HCT116 (cell line): Measurements from ENCODE around the gene ZNF12. TPM values are rescaled to one million over a fixed set of nuclear protein-coding genes. Genes with fewer than 3 reads are reported as not detected.
"Not testable (repeated sequence)": the region's sequence is repeated elsewhere in the genome, so short reads cannot be mapped to it uniquely, and the experiment has no call there.

ENCODE experiments used
- ATAC-seq: fragments of 200-7000 bp; cut with Tn5 transposase; 2 replicates; pipeline ENCODE4 v1.9.1; 2020; ENCODE audit warnings: mild to moderate bottlenecking, moderate library complexity
- BruUV-seq: library from RNA; stranded (reverse); fragments of 400-500 nt; replicated peaks from 2 replicates; lab custom pipeline; 2021; lab: Mats Ljungman, UMichigan
- CTCF ChIA-PET: fragments of 300-600 bp; sonication (Branson Sonifier 250); formaldehyde crosslinking; loops from one replicate; lab custom pipeline; 2021; ENCODE audit warnings: antibody characterized with exemption; lab: Charles Lee
- POLR2A ChIA-PET: fragments of 300-600, 350-600 bp; sonication (Branson Sonifier 250); formaldehyde crosslinking; loops from one replicate; lab custom pipeline; 2021; ENCODE audit warnings: antibody characterized with exemption; lab: Charles Lee
- RAD21 ChIA-PET, 2 experiments: fragments of 300-600 bp; sonication (Branson Sonifier 250); formaldehyde crosslinking; loops; one replicate each; lab custom pipeline; 2023; ENCODE audit warnings: low total read pairs in 2 of 2; ENCODE audit not compliant: uncharacterized antibody in 2 of 2, unreplicated experiment in 2 of 2, low non-redundant PET in 1 of 2; lab: Charles Lee
- DNase-seq: peaks from one replicate; pipeline ENCODE4 v3.0.0-alpha.2; 2010; ENCODE audit warnings: low read depth, low spot score
- H2AFZ ChIP-seq: fragments of 200-600 bp; shearing (Covaris generic), sonication (generic); 2 replicates; pipeline ENCODE4 v1.6.1; 2017; ENCODE audit warnings: low read depth, mixed run types, mixed read lengths, antibody characterized with exemption, low read length; ENCODE audit not compliant: poor library complexity, severe bottlenecking
- H3K27ac ChIP-seq: 2 replicates; pipeline ENCODE4 v1.5.1; 2012; ENCODE audit warnings: low read depth, low read length
- H3K27me3 ChIP-seq: fragments of 200-600 bp; sonication (generic); 2 replicates; pipeline ENCODE4 v1.6.1; 2016; ENCODE audit warnings: mixed run types, low read length, mixed read lengths; ENCODE audit not compliant: insufficient read depth
- H3K36me3 ChIP-seq, 2 experiments: fragments of 200-500 bp in 1 of 2; fragments of 200-600 bp in 1 of 2; sonication (Bioruptor generic) in 1 of 2; sonication (generic) in 1 of 2; 2 replicates each; pipeline versions ENCODE4 v1.5.1 to v1.6.1; 2014 to 2016; ENCODE audit warnings: low read length in 2 of 2, inconsistent platforms in 1 of 2, mixed read lengths in 1 of 2, mixed run types in 1 of 2; ENCODE audit not compliant: insufficient read depth in 2 of 2, control insufficient read depth in 1 of 2
- H3K4me1 ChIP-seq, 2 experiments: fragments of 200-600 bp in 1 of 2; sonication (generic) in 1 of 2; 2 replicates each; pipeline versions ENCODE4 v1.5.1 to v1.6.1; 2012 to 2017; ENCODE audit warnings: low read length in 2 of 2, inconsistent platforms in 1 of 2, mild to moderate bottlenecking in 1 of 2, mixed read lengths in 1 of 2, mixed run types in 1 of 2, moderate library complexity in 1 of 2; ENCODE audit not compliant: insufficient read depth in 2 of 2, control insufficient read depth in 1 of 2
- H3K4me2 ChIP-seq: fragments of 200-600 bp; sonication (generic); 2 replicates; pipeline ENCODE4 v1.6.1; 2017; ENCODE audit warnings: mixed run types, low read length, mixed read lengths
- H3K4me3 ChIP-seq, 2 experiments: fragments of 200-600 bp in 1 of 2; sonication (generic) in 1 of 2; replicated peaks in 1 of 2; 2 replicates each; pipeline ENCODE4 v1.5.1; 2011 to 2016; ENCODE audit warnings: low read length in 2 of 2, control low read depth in 1 of 2, low read depth in 1 of 2, mild to moderate bottlenecking in 1 of 2, mixed read lengths in 1 of 2, mixed run types in 1 of 2
- H3K79me2 ChIP-seq: fragments of 200-600 bp; sonication (generic); 2 replicates; pipeline ENCODE4 v1.6.1; 2017; ENCODE audit warnings: mild to moderate bottlenecking, mixed run types, low read length, moderate library complexity, mixed read lengths; ENCODE audit not compliant: insufficient read depth
- H3K9ac ChIP-seq: fragments of 200-600 bp; sonication (generic); 2 replicates; pipeline ENCODE4 v1.6.1; 2016; ENCODE audit warnings: low read length, mixed read lengths
- H3K9me2 ChIP-seq: fragments of 200-600 bp; sonication (generic), shearing (Covaris generic); 2 replicates; pipeline ENCODE4 v1.6.1; 2017; ENCODE audit warnings: mixed run types, mild to moderate bottlenecking, moderate library complexity; ENCODE audit not compliant: insufficient read depth
- H3K9me3 ChIP-seq, 2 experiments: fragments of 200-500 bp in 1 of 2; fragments of 200-600 bp in 1 of 2; sonication (Bioruptor generic) in 1 of 2; sonication (generic) in 1 of 2; 2 replicates each; pipeline ENCODE4 v1.6.1; 2014 to 2017; ENCODE audit warnings: low read length in 2 of 2, mixed read lengths in 2 of 2, inconsistent platforms in 1 of 2, low read depth in 1 of 2, mild to moderate bottlenecking in 1 of 2, mixed run types in 1 of 2, moderate library complexity in 1 of 2; ENCODE audit not compliant: control insufficient read depth in 1 of 2, insufficient read depth in 1 of 2
- H4K20me1 ChIP-seq: fragments of 200-600 bp; sonication (generic), shearing (Covaris generic); 2 replicates; pipeline ENCODE4 v1.6.1; 2017; ENCODE audit warnings: mixed run types, mild to moderate bottlenecking, moderate library complexity; ENCODE audit not compliant: insufficient read depth
- CBX3 ChIP-seq: IDR thresholded peaks from 2 replicates; pipeline ENCODE4 v1.6.1; 2012; ENCODE audit warnings: low read depth
- CEBPB ChIP-seq: IDR thresholded peaks from 2 replicates; pipeline ENCODE4 v1.6.1; 2012; ENCODE audit warnings: low read depth
- EGR1 ChIP-seq: IDR thresholded peaks from 2 replicates; pipeline ENCODE4 v1.6.1; 2012; ENCODE audit warnings: low read depth
- ELF1 ChIP-seq: IDR thresholded peaks from 2 replicates; pipeline ENCODE4 v1.6.1; 2012; ENCODE audit warnings: low read depth, borderline replicate concordance
- EZH2 ChIP-seq: fragments of 200-600 bp; sonication (generic); IDR thresholded peaks from 2 replicates; pipeline ENCODE4 v1.6.1; 2017; ENCODE audit warnings: antibody characterized with exemption, mixed run types
- EZH2phosphoT487 ChIP-seq: fragments of 200-600 bp; IDR thresholded peaks from 2 replicates; pipeline ENCODE4 v1.6.1; 2018; ENCODE audit warnings: antibody characterized with exemption, borderline replicate concordance
- FOSL1 ChIP-seq: IDR thresholded peaks from 2 replicates; pipeline ENCODE4 v1.6.1; 2012; ENCODE audit warnings: low read depth
- JUND ChIP-seq: IDR thresholded peaks from 2 replicates; pipeline ENCODE4 v1.6.1; 2012
- MAX ChIP-seq: IDR thresholded peaks from 2 replicates; pipeline ENCODE4 v1.6.1; 2012
- POLR2A ChIP-seq: IDR thresholded peaks from 2 replicates; pipeline ENCODE4 v1.7.0; 2011; ENCODE audit warnings: borderline replicate concordance; ENCODE audit not compliant: insufficient read depth, insufficient read length; ENCODE audit errors: extremely low read depth
- RAD21 ChIP-seq: IDR thresholded peaks from 2 replicates; pipeline ENCODE4 v1.6.1; 2012; ENCODE audit warnings: low read depth, mild to moderate bottlenecking
- REST ChIP-seq: IDR thresholded peaks from 2 replicates; pipeline ENCODE4 v1.6.1; 2012; ENCODE audit warnings: low read depth
- SP1 ChIP-seq: IDR thresholded peaks from 2 replicates; pipeline ENCODE4 v1.6.1; 2012; ENCODE audit warnings: low read depth
- SRF ChIP-seq: IDR thresholded peaks from 2 replicates; pipeline ENCODE4 v1.6.1; 2012; ENCODE audit warnings: low read depth
- TCF7L2 ChIP-seq: IDR thresholded peaks from 2 replicates; pipeline ENCODE4 v1.7.0; 2011; ENCODE audit warnings: borderline replicate concordance, inconsistent platforms; ENCODE audit not compliant: insufficient read depth, insufficient read length; ENCODE audit errors: extremely low read depth
- ZFX ChIP-seq: fragments of 450-650 bp; IDR thresholded peaks from 2 replicates; pipeline ENCODE4 v1.6.1; 2017
- ZNF274 ChIP-seq: fragments of 200-500 bp; sonication (Bioruptor generic); IDR thresholded peaks from 2 replicates; pipeline ENCODE4 v1.6.1; 2014; ENCODE audit warnings: mild to moderate bottlenecking, low read depth, low read length, inconsistent platforms
- intact Hi-C: fragments of 100-400 bp; cut with micrococcal nuclease; formaldehyde crosslinking; loops from 2 replicates; pipeline ENCODE4 v1.10.0; 2022
- total RNA-seq: library from RNA; stranded (reverse); gene quantifications from one replicate; pipeline ENCODE4 v1.2.1, GENCODE V29; 2021; ENCODE audit not compliant: unreplicated experiment
- TF ChIP-seq, protein P1 (sequence below), 3 experiments: fragments of 200-600 bp in 1 of 3; sonication (generic) in 1 of 3; IDR thresholded peaks in 2 of 3; conservative IDR thresholded peaks in 1 of 3; 2 replicates each; pipeline ENCODE4 v1.5.1; 2012 to 2017; ENCODE audit warnings: low read depth in 2 of 3, low read length in 2 of 3, antibody characterized with exemption in 1 of 3, borderline replicate concordance in 1 of 3, control low read depth in 1 of 3, mild to moderate bottlenecking in 1 of 3, mixed read lengths in 1 of 3, mixed run types in 1 of 3, moderate library complexity in 1 of 3; ENCODE audit not compliant: insufficient read depth in 1 of 3
- TF ChIP-seq, protein P2 (sequence below): IDR thresholded peaks from 2 replicates; pipeline ENCODE4 v1.6.1; 2012

The ZNF12 gene
- total RNA-seq, 1 experiment from 2014 or later = 19.0 TPM

- Histone ChIP-seq H3K36me3 (peaks cover under 1% of the 10 kb centered on the region in 2 experiments; a peak in 1 of 4 replicates), H3K27ac (no peak overlapping the region), H3K79me2 (peaks cover 27% of the 10 kb centered on the region), H2AFZ (no peak overlapping the region), H3K9me3 (no peaks in the 10 kb centered on the region), H3K4me2 (no peak overlapping the region), H3K27me3 (no peaks in the 10 kb centered on the region), H3K4me3 (no peak overlapping the region), H3K9me2 (no peaks in the 10 kb centered on the region), H3K9ac (no peak overlapping the region), H4K20me1 (no peaks in the 10 kb centered on the region), H3K4me1 (peaks cover 18 to 21% of the 10 kb centered on the region in 2 experiments)
- ChIA-PET RAD21 (no interaction called here), POLR2A (no interaction called here), CTCF (no interaction called here)
- TF ChIP-seq, protein P1, sequence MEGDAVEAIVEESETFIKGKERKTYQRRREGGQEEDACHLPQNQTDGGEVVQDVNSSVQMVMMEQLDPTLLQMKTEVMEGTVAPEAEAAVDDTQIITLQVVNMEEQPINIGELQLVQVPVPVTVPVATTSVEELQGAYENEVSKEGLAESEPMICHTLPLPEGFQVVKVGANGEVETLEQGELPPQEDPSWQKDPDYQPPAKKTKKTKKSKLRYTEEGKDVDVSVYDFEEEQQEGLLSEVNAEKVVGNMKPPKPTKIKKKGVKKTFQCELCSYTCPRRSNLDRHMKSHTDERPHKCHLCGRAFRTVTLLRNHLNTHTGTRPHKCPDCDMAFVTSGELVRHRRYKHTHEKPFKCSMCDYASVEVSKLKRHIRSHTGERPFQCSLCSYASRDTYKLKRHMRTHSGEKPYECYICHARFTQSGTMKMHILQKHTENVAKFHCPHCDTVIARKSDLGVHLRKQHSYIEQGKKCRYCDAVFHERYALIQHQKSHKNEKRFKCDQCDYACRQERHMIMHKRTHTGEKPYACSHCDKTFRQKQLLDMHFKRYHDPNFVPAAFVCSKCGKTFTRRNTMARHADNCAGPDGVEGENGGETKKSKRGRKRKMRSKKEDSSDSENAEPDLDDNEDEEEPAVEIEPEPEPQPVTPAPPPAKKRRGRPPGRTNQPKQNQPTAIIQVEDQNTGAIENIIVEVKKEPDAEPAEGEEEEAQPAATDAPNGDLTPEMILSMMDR (IDR thresholded peaks at IDR 0.05 in 2 of 3, conservative IDR thresholded peaks at IDR 0.05 in 1 of 3; ENCODE audit: borderline replicate concordance in 1 of 3, insufficient read depth in 1 of 3, low read depth in 2 of 3, low read length in 2 of 3) = no peak
- TF ChIP-seq POLR2A (no peak), REST (no peak), MAX (no peak), RAD21 (no peak), JUND (no peak), ELF1 (no peak), EGR1 (no peak), SRF (no peak), ZFX (no peak), EZH2phosphoT487 (no peak), EZH2 (no peak), TCF7L2 (no peak), CBX3 (no peak), CEBPB (no peak), SP1 (no peak), FOSL1 (no peak), ZNF274 (no peak)
- TF ChIP-seq, protein P2, sequence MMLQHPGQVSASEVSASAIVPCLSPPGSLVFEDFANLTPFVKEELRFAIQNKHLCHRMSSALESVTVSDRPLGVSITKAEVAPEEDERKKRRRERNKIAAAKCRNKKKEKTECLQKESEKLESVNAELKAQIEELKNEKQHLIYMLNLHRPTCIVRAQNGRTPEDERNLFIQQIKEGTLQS = no peak
- BruUV-seq = no TSS peak
- ATAC-seq = no peak
- intact Hi-C loops = loop anchor here (5.0 kb wide), 1 partner anchor 130 kb away; no protein-coding TSS in a partner anchor
- no peak for DNase-seq
These were observed 20.9 kb upstream of the ZNF12 start for GRCh38 chr7:6727663-6728062.

DNA sequence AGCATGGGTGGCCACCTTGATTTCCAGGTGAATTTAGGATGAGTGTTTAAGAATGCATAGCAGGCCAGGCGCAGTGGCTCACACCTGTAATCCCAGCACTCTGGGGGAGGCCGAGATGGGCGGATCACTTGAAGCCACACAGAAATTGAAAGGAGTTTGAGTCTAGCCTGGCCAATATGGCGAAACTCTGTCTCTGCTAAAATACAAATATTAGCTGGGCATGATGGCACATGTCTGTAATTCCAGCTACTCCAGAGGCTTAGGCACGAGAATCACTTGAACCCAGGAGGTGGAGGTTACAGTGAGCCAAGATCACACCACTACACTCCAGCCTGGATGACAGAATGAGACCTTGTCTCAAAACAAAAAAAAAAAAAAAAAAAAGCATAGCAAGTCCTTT lies 19.6 kb upstream of the ZNF12 start:
- H3K9me3 ChIP-seq, H3K9me2 ChIP-seq, H3K9ac ChIP-seq, H2AFZ ChIP-seq, DNase-seq, BruUV-seq, H3K36me3 ChIP-seq, H3K4me3 ChIP-seq, POLR2A ChIA-PET, CTCF ChIA-PET, H3K27me3 ChIP-seq, H4K20me1 ChIP-seq, ATAC-seq, RAD21 ChIA-PET: not testable (repeated sequence)
- H3K4me1 ChIP-seq = peaks cover 18 to 21% of the 10 kb centered on the region in 2 experiments
- peak overlapping the region; percentile 51 for H3K4me2 ChIP-seq
- intact Hi-C loops = loop anchor here (5.0 kb wide), 1 partner anchor 131 kb away; no protein-coding TSS in a partner anchor
- peak overlapping the region; percentile 1; the same call in 1 of the 2 replicates for H3K27ac ChIP-seq
- peaks cover 21% of the 10 kb centered on the region for H3K79me2 ChIP-seq
